Adrenal gland (tissue), 5 donors: ENCODE measurements around the gene STX3.

Experiments
- CTCF ChIP-seq, 6 experiments: fragments of 450-650 bp in 4 of 6; fragments of 200-600 bp in 2 of 6; sonication (generic) in 1 of 6; IDR thresholded peaks; 1 replicate in 5 of 6; 2 replicates in 1 of 6; pipeline versions ENCODE4 v1.5.1 to v1.8.0; 2016 to 2021; ENCODE audit warnings: antibody characterized with exemption in 6 of 6, mild to moderate bottlenecking in 2 of 6, moderate library complexity in 1 of 6
- POLR2A ChIP-seq, 2 donors: fragments of 450-650 bp; IDR thresholded peaks; one replicate each; pipeline ENCODE4 v1.6.1; 2017; ENCODE audit warnings: antibody characterized with exemption in 2 of 2, mild to moderate bottlenecking in 2 of 2, moderate library complexity in 1 of 2
- donor health status: DM: no; HTN: no; CAD: no.

- TF ChIP-seq POLR2A (IDR thresholded peaks at IDR 0.05): no peak
- TF ChIP-seq CTCF (IDR thresholded peaks at IDR 0.05): no peak
Measured at GRCh38 chr11:59758401-59759037, 3.3 kb downstream of the STX3 start.
